Effector memory CD4-positive, alpha-beta T cell (primary cell): Measurements from ENCODE around the gene FRMPD2.
"Not testable (repeated sequence)": the region's sequence is repeated elsewhere in the genome, so short reads cannot be mapped to it uniquely, and the experiment has no call there.

Experiments used
- DNase-seq, 3 donors: peaks; one replicate each; pipeline ENCODE4 v3.0.0-alpha.2; 2020
- H3K27ac ChIP-seq: 2 replicates; pipeline ENCODE4 v1.7.0; 2013; ENCODE audit warnings: mild to moderate bottlenecking, low read length, moderate library complexity; ENCODE audit not compliant: insufficient read depth, poor library complexity, severe bottlenecking
- H3K27me3 ChIP-seq: replicated peaks from 2 replicates; pipeline ENCODE4 v1.7.0; 2013; ENCODE audit warnings: mild to moderate bottlenecking, low read length; ENCODE audit not compliant: insufficient read depth, control insufficient read depth, poor library complexity, severe bottlenecking
- H3K36me3 ChIP-seq: 2 replicates; pipeline ENCODE4 v1.7.0; 2013; ENCODE audit warnings: mild to moderate bottlenecking, low read length, moderate library complexity; ENCODE audit not compliant: control insufficient read depth, insufficient read depth
- H3K4me1 ChIP-seq: 2 replicates; pipeline ENCODE4 v1.7.0; 2013; ENCODE audit warnings: low read length, mild to moderate bottlenecking; ENCODE audit not compliant: control insufficient read depth, insufficient read depth, poor library complexity, severe bottlenecking
- H3K4me3 ChIP-seq: 2 replicates; pipeline ENCODE4 v1.7.0; 2013; ENCODE audit warnings: low read length, low read depth, mild to moderate bottlenecking; ENCODE audit not compliant: insufficient read depth, poor library complexity, severe bottlenecking
- H3K9me3 ChIP-seq: 2 replicates; pipeline ENCODE4 v1.7.0; 2013; ENCODE audit warnings: mild to moderate bottlenecking, low read length, moderate library complexity; ENCODE audit not compliant: control insufficient read depth

FRMPD2 gene

GRCh38 chr10:48234295-48234694 lies 40.2 kb downstream of the FRMPD2 start:
- DNase-seq: no peak
- Histone ChIP-seq H3K4me1 (no peaks in the 10 kb centered on the region), H3K27ac (no peak overlapping the region), H3K27me3 (no peaks in the 10 kb centered on the region), H3K9me3 (no peaks in the 10 kb centered on the region), H3K36me3 (no peaks in the 10 kb centered on the region), H3K4me3 (no peak overlapping the region)

GRCh38 chr10:48233559-48234005 lies 40.9 kb downstream of the FRMPD2 start:
- Histone ChIP-seq H3K27ac (no peak overlapping the region), H3K4me3 (no peak overlapping the region), H3K36me3 (no peaks in the 10 kb centered on the region), H3K27me3 (no peaks in the 10 kb centered on the region), H3K9me3 (no peaks in the 10 kb centered on the region), H3K4me1 (no peaks in the 10 kb centered on the region)
- DNase-seq: no peak

DNA sequence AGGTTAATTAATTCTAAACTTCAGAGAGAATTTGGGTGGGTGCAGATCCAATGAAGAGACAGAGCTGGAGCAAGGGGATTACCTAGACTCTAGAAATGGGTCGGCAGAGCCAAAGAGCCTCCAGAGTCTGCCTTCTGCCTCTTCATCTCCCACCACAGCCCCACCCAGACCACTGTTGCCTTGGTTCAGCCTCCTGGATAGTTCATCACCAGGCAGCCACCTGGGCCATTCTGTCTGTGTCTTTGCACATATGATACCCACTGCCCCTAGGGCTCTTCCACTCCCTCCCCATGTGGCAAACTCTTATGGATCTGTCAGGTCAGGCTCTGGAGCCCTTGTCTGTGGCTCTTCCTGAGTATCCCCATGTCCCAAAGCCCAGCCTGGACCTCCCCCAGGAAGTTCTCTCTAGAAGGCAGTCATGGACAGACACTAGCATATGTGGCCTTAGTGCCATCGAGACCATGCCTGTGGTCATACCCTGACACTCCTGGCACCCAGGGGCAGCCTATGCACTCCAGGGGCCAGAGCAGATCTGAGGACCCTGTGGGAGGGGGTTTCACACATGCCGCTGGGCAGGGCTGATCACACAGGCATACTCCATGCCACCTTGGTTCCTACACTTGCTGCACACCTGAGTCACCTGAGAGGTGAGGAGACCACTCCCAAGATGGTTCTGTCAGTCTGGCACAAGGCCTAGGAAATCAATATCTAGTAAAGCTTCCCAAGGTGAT lies 41.6 kb downstream of the FRMPD2 start:
- Histone ChIP-seq H3K27me3 (no peaks in the 10 kb centered on the region), H3K4me3 (no peak overlapping the region), H3K27ac (no peak overlapping the region), H3K4me1 (no peaks in the 10 kb centered on the region), H3K36me3 (no peaks in the 10 kb centered on the region), H3K9me3 (no peaks in the 10 kb centered on the region)
- DNase-seq: no peak

- no peak overlapping the region for H3K4me3 ChIP-seq
- DNase-seq: no peak
- no peaks in the 10 kb centered on the region for H3K9me3 ChIP-seq
- H3K27me3 ChIP-seq: no peaks in the 10 kb centered on the region
- no peaks in the 10 kb centered on the region for H3K36me3 ChIP-seq
- no peaks in the 10 kb centered on the region for H3K4me1 ChIP-seq
- no peak overlapping the region for H3K27ac ChIP-seq
These were observed 42.7 kb downstream of the FRMPD2 start for GRCh38 chr10:48231699-48232315.

DNA sequence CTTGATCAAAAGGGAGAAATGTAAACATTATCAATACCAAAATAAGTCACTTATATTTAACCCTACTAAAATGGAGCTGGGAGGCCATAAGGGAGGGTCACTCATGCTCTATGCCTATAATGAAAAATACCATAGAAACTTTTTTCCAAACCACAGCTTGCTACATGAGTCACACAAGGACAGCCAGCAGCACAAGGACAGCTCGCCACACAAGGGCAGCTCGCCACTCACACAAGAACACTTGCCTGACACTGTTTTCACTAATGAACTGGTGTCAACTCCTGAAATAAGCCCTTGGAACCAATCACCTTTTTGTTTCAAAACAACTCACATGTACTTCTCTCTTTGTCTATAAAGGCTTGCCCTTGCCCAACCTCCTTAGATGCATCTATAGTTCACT lies 43.3 kb downstream of the FRMPD2 start:
- H3K4me1 ChIP-seq: no peaks in the 10 kb centered on the region
- no peak for DNase-seq
- H3K9me3 ChIP-seq: no peaks in the 10 kb centered on the region
- no peaks in the 10 kb centered on the region for H3K36me3 ChIP-seq
- no peak overlapping the region for H3K27ac ChIP-seq
- H3K4me3 ChIP-seq: no peak overlapping the region
- H3K27me3 ChIP-seq: no peaks in the 10 kb centered on the region

DNA sequence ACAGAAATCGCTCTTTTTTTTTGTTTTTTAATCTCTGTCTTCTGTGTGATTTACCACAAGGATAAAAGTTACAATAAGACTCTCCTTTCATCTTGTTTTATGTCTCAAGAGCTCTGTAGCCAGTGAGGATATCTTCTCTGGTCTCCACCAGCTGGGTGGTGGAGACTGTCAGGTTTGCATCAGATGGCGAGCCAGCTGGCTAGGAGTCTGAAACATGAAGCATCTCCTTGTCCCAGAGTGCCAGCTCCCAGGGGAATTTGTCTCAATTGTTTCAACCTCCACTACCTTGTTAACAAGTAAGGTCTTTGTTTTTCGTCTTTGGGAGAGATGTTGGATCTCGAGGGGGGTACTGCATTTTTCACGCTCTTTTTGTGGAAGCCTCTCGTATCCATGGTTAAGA lies 47.3 kb downstream of the FRMPD2 start:
- Histone ChIP-seq H3K4me1 (no peaks in the 10 kb centered on the region), H3K27me3 (no peaks in the 10 kb centered on the region), H3K36me3 (no peaks in the 10 kb centered on the region), H3K4me3 (no peak overlapping the region), H3K9me3 (no peaks in the 10 kb centered on the region), H3K27ac (no peak overlapping the region)
- no peak for DNase-seq

GRCh38 chr10:48224979-48225560 lies 49.4 kb downstream of the FRMPD2 start:
- Histone ChIP-seq H3K36me3 (no peaks in the 10 kb centered on the region), H3K4me3 (no peak overlapping the region), H3K27me3 (no peaks in the 10 kb centered on the region), H3K4me1 (no peaks in the 10 kb centered on the region), H3K9me3 (no peaks in the 10 kb centered on the region), H3K27ac (no peak overlapping the region)
- no peak for DNase-seq

GRCh38 chr10:48224296-48224695 lies 50.2 kb downstream of the FRMPD2 start:
- H3K4me1 ChIP-seq: no peaks in the 10 kb centered on the region
- H3K27ac ChIP-seq: no peak overlapping the region
- no peaks in the 10 kb centered on the region for H3K9me3 ChIP-seq
- no peaks in the 10 kb centered on the region for H3K27me3 ChIP-seq
- no peak for DNase-seq
- no peaks in the 10 kb centered on the region for H3K36me3 ChIP-seq
- H3K4me3 ChIP-seq: no peak overlapping the region

DNA sequence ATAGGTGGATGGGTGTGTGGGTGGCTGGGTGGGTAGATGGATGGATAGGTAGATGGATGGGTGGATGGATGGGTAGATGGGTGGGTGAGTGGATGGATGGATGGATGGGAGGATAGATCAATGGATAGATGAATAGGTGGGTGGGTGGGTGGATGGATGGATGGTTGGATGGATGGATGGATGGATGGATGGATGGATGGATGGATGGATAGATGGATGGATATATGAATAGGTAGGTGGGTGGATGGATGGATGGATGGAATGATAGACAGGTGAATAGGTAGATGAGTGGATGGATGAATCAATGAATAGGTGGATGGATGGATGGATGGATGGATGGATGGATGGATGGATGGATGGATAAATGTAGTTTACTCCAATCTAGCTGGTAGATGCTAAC lies 52.7 kb downstream of the FRMPD2 start:
- Histone ChIP-seq H3K27ac (no peak overlapping the region), H3K4me3 (no peak overlapping the region), H3K27me3 (no peaks in the 10 kb centered on the region), H3K4me1 (no peaks in the 10 kb centered on the region), H3K9me3 (no peaks in the 10 kb centered on the region), H3K36me3 (no peaks in the 10 kb centered on the region)
- DNase-seq: no peak

GRCh38 chr10:48221031-48221430 lies 53.5 kb downstream of the FRMPD2 start:
- H3K27me3 ChIP-seq, DNase-seq, H3K36me3 ChIP-seq, H3K4me3 ChIP-seq, H3K4me1 ChIP-seq, H3K9me3 ChIP-seq, H3K27ac ChIP-seq: not testable (repeated sequence)
